Peyer's patch (tissue), 4 donors: Measurements from ENCODE around the gene IGSF9. TPM values are rescaled to one million over a fixed set of nuclear protein-coding genes. Genes with fewer than 3 reads are reported as not detected.

ENCODE experiments used
- DNase-seq, 3 donors: peaks; one replicate each; pipeline ENCODE4 v3.0.0-alpha.2; 2017 to 2019
- H3K27ac ChIP-seq, 4 donors: fragments of 200-600 bp; sonication (generic); one replicate each; pipeline ENCODE4 v1.5.1; 2016 to 2019
- H3K27me3 ChIP-seq, 2 donors: fragments of 200-600 bp; sonication (generic); one replicate each; pipeline ENCODE4 v1.5.1; 2019
- H3K36me3 ChIP-seq, 3 donors: fragments of 200-600 bp; sonication (generic); one replicate each; pipeline ENCODE4 v1.5.1; 2016 to 2019
- H3K4me1 ChIP-seq, 4 donors: fragments of 200-600 bp; sonication (generic); one replicate each; pipeline ENCODE4 v1.5.1; 2016 to 2019
- H3K4me3 ChIP-seq, 4 donors: fragments of 200-600 bp; sonication (generic); 1 replicate in 3 of 4; 2 replicates in 1 of 4; pipeline ENCODE4 v1.5.1; 2016 to 2019; ENCODE audit warnings: mild to moderate bottlenecking in 1 of 4
- H3K9me3 ChIP-seq, 4 donors: fragments of 200-600 bp; sonication (generic); one replicate each; pipeline ENCODE4 v1.5.1; 2016 to 2019; ENCODE audit warnings: mild to moderate bottlenecking in 1 of 4
- POLR2A ChIP-seq, 2 donors: fragments of 450-650 bp; IDR thresholded peaks; one replicate each; pipeline ENCODE4 v1.5.1; 2017; ENCODE audit warnings: antibody characterized with exemption in 2 of 2, mild to moderate bottlenecking in 2 of 2, moderate library complexity in 2 of 2
- total RNA-seq, 4 donors: library from RNA; depleted of rRNA; stranded (reverse); fragments of >200 nt; gene quantifications; one replicate each; pipeline ENCODE4 v1.1.0, GENCODE V29; 2016
- TF ChIP-seq, protein P1 (sequence below), 6 experiments: fragments of 450-650 bp in 4 of 6; fragments of 200-600 bp in 2 of 6; sonication (generic) in 1 of 6; IDR thresholded peaks; one replicate each; pipeline ENCODE4 v1.5.1; 2017 to 2019; ENCODE audit warnings: antibody characterized with exemption in 6 of 6, mild to moderate bottlenecking in 3 of 6, moderate library complexity in 1 of 6

Gene IGSF9
- total RNA-seq, 4 donors from 2014 or later, result 5.8 to 169 (median 40.6) TPM

DNA sequence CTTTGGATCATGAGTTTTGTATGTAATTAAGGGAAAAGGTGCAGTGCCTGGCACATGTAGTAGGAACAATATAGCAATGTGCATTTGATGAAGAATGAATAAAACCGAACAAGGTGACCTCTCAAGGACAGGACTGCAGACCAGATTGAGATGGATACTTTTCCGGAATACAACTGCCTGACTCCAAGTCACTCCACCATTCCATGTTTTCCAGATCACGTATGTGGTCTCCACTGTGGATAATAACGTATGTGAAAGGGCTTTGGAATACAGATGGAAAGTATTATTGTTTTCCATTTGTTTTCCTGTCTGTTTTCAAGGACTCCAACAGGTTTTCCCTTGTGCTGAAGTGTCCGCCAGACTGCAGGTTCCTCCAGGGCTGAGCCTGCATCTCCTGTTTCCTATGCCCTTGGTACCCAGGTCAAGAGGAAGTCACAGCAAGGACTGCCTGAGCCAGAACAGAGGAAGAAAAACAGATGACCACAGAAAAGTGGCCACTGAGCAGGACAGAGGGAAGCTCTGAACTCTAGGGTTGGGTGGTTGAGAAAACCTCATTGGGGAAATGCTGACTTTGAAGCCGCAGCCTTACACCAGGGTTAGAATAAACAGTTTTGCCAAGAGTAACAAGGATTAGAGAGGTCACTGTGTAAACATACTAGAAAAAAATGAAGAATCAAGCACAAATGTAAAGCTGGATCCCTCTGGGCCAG, 49.4 kb downstream of the IGSF9 start:
- peak in 1 of 3 donors; percentile 41 for DNase-seq
- H3K36me3 ChIP-seq, result no peaks in the 10 kb centered on the region
- no peaks in the 10 kb centered on the region for H3K9me3 ChIP-seq
- peaks cover 0 to 15% (median 0%) of the 10 kb centered on the region in 4 donors for H3K4me1 ChIP-seq
- H3K4me3 ChIP-seq, result no peak overlapping the region
- peak overlapping the region in 1 of 4 donors; percentile 28 for H3K27ac ChIP-seq
- TF ChIP-seq, protein P1, sequence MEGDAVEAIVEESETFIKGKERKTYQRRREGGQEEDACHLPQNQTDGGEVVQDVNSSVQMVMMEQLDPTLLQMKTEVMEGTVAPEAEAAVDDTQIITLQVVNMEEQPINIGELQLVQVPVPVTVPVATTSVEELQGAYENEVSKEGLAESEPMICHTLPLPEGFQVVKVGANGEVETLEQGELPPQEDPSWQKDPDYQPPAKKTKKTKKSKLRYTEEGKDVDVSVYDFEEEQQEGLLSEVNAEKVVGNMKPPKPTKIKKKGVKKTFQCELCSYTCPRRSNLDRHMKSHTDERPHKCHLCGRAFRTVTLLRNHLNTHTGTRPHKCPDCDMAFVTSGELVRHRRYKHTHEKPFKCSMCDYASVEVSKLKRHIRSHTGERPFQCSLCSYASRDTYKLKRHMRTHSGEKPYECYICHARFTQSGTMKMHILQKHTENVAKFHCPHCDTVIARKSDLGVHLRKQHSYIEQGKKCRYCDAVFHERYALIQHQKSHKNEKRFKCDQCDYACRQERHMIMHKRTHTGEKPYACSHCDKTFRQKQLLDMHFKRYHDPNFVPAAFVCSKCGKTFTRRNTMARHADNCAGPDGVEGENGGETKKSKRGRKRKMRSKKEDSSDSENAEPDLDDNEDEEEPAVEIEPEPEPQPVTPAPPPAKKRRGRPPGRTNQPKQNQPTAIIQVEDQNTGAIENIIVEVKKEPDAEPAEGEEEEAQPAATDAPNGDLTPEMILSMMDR (IDR thresholded peaks at IDR 0.05), result no peak
- TF ChIP-seq POLR2A (IDR thresholded peaks at IDR 0.05), result no peak
- no peaks in the 10 kb centered on the region for H3K27me3 ChIP-seq

DNA sequence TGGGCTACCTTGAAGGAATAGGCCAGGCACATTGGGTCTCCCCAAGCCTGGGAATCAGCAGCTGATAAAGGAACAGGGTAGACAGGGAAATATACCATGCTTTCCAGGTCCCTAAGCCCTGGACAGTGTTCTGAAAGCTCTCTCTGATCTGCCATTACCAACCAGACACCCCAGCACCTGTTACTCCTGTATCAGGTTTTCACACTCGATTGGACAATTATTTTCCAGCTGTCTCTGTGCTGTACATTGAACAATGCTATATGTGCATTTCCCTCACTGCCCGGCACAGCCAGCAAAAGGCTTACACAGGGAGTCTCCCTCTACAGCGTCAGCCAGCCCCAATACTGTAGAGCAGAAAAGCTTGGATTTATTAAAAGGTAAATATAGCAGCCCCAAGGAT, 50.1 kb downstream of the IGSF9 start:
- Histone ChIP-seq H3K4me3 (no peak overlapping the region), H3K27ac (no peak overlapping the region), H3K9me3 (no peaks in the 10 kb centered on the region), H3K36me3 (no peaks in the 10 kb centered on the region), H3K27me3 (no peaks in the 10 kb centered on the region), H3K4me1 (peaks cover 0 to 8% (median under 1%) of the 10 kb centered on the region in 4 donors)
- DNase-seq, result peak in 1 of 3 donors; percentile 27
- TF ChIP-seq, protein P1 (IDR thresholded peaks at IDR 0.05), result no peak
- TF ChIP-seq POLR2A (IDR thresholded peaks at IDR 0.05), result no peak

DNA sequence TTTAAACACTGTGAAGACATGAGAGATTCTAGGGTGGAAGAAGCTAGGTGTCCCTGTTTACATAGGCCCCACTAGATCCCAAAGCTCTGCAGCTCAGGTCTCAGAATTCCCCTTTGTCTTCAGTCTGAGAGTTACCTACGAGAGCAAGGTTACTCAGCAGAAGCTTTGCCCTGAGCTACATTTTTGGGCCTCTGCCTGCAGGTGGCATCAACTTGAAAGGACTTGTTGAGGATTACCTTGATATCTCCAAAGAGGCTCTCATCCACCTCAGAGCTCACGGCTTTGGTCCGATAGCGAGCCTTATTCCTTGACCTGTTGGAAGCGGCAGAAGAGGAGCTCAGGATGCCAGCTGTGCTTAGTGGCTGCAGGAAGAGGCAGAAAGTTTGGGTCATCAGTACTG, 52.5 kb downstream of the IGSF9 start:
- Histone ChIP-seq H3K27ac (no peak overlapping the region), H3K4me3 (no peak overlapping the region), H3K9me3 (no peaks in the 10 kb centered on the region), H3K36me3 (no peaks in the 10 kb centered on the region), H3K27me3 (no peaks in the 10 kb centered on the region), H3K4me1 (peaks cover 0 to 10% (median 4%) of the 10 kb centered on the region in 4 donors)
- no peak for DNase-seq
- TF ChIP-seq, protein P1 (IDR thresholded peaks at IDR 0.05), result peak in 2 of 6 experiments; percentile 28 to 36
- TF ChIP-seq POLR2A (IDR thresholded peaks at IDR 0.05), result no peak

DNA sequence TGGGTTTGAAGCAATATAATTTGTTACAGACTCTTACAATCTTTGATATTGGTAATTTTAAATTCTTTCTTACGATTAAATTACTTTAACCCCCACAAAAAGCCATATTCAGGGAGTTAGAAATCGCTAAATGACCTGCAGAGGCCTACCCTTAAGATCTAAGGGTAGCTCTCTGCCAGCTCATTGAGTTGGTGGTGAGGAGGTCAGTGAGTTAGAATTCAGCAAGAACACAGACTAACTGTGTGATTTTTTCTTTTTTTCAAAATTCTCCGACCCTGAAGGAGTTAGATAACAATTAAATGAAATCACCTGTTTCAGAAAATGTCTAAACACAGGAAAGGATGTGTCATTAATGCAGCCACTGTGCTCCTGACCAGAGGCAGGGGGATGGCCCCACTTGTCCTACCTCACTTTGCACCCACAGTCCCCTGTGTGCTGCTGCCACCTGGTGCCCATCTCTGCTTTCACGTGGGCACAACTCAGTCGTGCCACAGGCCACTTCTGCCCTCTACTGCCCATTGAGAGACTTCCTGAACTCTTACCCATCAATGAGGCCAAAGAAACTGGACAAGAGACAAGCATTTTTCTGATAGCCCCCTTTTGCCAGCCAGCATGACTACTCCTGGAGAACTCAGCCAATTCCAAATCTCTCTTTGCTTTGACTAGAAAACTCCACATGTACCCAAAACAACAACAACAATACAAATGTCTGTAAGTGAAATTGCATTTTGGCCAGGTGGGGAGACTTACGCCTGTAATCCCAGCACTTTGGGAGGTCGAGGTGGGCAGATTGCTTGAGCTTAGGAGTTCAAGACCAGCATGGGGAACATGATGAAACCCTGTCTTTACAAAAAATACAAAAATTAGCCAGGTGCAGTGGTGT, 53.9 kb downstream of the IGSF9 start:
- Histone ChIP-seq H3K9me3 (no peaks in the 10 kb centered on the region), H3K27ac (no peak overlapping the region), H3K36me3 (no peaks in the 10 kb centered on the region), H3K4me1 (peaks cover 0 to 10% (median 4%) of the 10 kb centered on the region in 4 donors), H3K27me3 (no peaks in the 10 kb centered on the region), H3K4me3 (no peak overlapping the region)
- DNase-seq, result peak; percentile 79 to 93 (median 89)
- TF ChIP-seq, protein P1 (IDR thresholded peaks at IDR 0.05), result peak; percentile 82 to 100 (median 96)
- no peak for TF ChIP-seq POLR2A (IDR thresholded peaks at IDR 0.05)

DNA sequence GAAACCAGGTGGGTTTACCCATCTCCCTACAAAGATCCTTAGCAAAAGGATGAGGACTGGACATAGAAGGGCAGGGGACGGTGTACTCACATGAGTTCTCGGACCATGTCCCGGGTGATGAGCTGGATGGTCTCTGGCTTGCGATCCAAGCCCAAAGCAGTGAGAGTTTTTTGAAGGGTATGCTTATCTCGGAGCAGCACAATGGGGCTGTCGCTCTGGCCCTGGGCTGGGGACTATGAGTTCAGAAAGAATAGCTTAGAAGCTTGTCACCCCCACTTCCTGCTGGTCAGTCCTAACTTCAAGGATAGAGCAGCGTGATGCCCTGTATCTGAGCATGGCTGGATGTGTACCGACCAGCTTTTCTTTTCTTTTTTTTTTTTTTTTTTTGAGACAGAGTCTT, 55.0 kb downstream of the IGSF9 start:
- Histone ChIP-seq H3K27me3 (no peaks in the 10 kb centered on the region), H3K36me3 (no peaks in the 10 kb centered on the region), H3K4me3 (no peak overlapping the region), H3K9me3 (no peaks in the 10 kb centered on the region), H3K27ac (peak overlapping the region in 3 of 4 donors; percentile 42 to 55 (median 47)), H3K4me1 (peaks cover 0 to 10% (median 4%) of the 10 kb centered on the region in 4 donors)
- TF ChIP-seq, protein P1 (IDR thresholded peaks at IDR 0.05), result no peak
- no peak for TF ChIP-seq POLR2A (IDR thresholded peaks at IDR 0.05)
- no peak for DNase-seq
